ENCODE measurements around the gene RBM17. TPM values are rescaled to one million over a fixed set of nuclear protein-coding genes. Genes with fewer than 3 reads are reported as not detected.

The RBM17 gene
- total RNA-seq, 1 experiment from 2014 or later, result 128 TPM

DNA sequence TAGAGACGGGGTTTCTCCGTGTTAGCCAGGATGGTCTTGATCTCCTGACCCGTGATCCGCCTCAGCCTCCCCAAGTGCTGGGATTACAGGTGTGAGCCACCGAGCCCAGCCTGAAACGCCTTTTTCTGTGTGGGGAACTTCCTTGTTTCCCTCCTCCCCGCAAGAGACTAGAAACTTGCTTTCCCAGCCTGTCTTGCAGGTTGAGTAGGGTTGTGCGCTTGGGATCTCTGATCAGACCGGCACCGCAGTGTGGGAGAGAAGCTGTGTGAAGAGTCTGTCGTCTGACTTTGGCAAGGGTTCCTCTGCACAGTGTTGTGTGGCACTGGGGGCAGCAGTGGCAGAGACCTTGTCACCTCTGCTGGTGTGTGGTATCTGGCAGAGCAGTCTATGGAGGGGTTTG, 28.9 kb downstream of the RBM17 start:
- TF ChIP-seq, protein P1, sequence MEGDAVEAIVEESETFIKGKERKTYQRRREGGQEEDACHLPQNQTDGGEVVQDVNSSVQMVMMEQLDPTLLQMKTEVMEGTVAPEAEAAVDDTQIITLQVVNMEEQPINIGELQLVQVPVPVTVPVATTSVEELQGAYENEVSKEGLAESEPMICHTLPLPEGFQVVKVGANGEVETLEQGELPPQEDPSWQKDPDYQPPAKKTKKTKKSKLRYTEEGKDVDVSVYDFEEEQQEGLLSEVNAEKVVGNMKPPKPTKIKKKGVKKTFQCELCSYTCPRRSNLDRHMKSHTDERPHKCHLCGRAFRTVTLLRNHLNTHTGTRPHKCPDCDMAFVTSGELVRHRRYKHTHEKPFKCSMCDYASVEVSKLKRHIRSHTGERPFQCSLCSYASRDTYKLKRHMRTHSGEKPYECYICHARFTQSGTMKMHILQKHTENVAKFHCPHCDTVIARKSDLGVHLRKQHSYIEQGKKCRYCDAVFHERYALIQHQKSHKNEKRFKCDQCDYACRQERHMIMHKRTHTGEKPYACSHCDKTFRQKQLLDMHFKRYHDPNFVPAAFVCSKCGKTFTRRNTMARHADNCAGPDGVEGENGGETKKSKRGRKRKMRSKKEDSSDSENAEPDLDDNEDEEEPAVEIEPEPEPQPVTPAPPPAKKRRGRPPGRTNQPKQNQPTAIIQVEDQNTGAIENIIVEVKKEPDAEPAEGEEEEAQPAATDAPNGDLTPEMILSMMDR (IDR thresholded peaks at IDR 0.05; ENCODE audit: unreplicated experiment), result no peak
- no peak overlapping the region for H3K27ac Mint-ChIP-seq (ENCODE audit: low read depth, unreplicated experiment)
- BruUV-seq (replicated peaks), result no TSS peak
- no peaks in the 10 kb centered on the region for H3K9me3 Mint-ChIP-seq (ENCODE audit: unreplicated experiment)
- ChIA-PET CTCF (interaction anchor here (0.6 to 1.2 kb wide), 3 partner anchors 9 to 283 kb away, joined by 3 to 4 read pairs (median 3); no protein-coding TSS in a partner anchor), POLR2A (no interaction called here)
- H3K4me3 Mint-ChIP-seq (ENCODE audit: unreplicated experiment), result no peak overlapping the region
- no peak for DNase-seq (ENCODE audit: unreplicated experiment)
- no peaks in the 10 kb centered on the region for H3K27me3 Mint-ChIP-seq (ENCODE audit: insufficient read depth, unreplicated experiment)
- H3K36me3 Mint-ChIP-seq (ENCODE audit: insufficient read depth, unreplicated experiment), result peaks cover 39% of the 10 kb centered on the region
- intact Hi-C loops (cut with micrococcal nuclease), result no loop called here
- H3K4me1 Mint-ChIP-seq (ENCODE audit: insufficient read depth, unreplicated experiment), result peaks cover 16% of the 10 kb centered on the region

DNA sequence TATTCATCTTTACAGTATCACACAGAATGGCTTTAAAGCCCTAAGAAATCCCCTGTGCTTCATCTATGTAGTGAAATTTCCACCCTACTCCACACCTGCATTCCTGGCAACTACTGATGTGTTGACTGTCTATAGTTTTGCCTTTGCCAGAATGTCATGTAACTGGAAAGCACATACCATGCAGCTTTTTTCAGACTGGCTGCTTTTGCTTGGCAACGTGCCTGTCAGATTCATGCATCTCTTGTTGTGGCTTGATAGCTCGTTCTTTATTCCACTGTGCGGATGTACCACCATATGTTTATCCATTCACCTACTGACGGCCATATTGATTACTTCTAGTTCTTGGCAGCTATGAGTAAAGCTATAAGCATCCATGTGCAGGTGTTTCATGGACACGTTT, 30.6 kb downstream of the RBM17 start:
- Mint-ChIP-seq H3K27ac (ENCODE audit: low read depth, unreplicated experiment) (no peak overlapping the region), H3K36me3 (ENCODE audit: insufficient read depth, unreplicated experiment) (peaks cover 28% of the 10 kb centered on the region), H3K27me3 (ENCODE audit: insufficient read depth, unreplicated experiment) (no peaks in the 10 kb centered on the region), H3K9me3 (ENCODE audit: unreplicated experiment) (no peaks in the 10 kb centered on the region), H3K4me3 (ENCODE audit: unreplicated experiment) (no peak overlapping the region), H3K4me1 (ENCODE audit: insufficient read depth, unreplicated experiment) (peaks cover 13% of the 10 kb centered on the region)
- POLR2A ChIA-PET, result interaction anchor here (1.0 kb wide), 1 partner anchor 30 kb away, joined by 4 read pairs; no protein-coding TSS in a partner anchor
- TF ChIP-seq, protein P1 (IDR thresholded peaks at IDR 0.05; ENCODE audit: unreplicated experiment), result no peak
- CTCF ChIA-PET, result interaction anchor here (0.9 to 1.2 kb wide), 4 partner anchors 20 to 288 kb away, joined by 3 to 6 read pairs (median 3); no protein-coding TSS in a partner anchor
- intact Hi-C loops (cut with micrococcal nuclease), result no loop called here
- no TSS peak for BruUV-seq (replicated peaks)
- peak; percentile 35 for DNase-seq (ENCODE audit: unreplicated experiment)

DNA sequence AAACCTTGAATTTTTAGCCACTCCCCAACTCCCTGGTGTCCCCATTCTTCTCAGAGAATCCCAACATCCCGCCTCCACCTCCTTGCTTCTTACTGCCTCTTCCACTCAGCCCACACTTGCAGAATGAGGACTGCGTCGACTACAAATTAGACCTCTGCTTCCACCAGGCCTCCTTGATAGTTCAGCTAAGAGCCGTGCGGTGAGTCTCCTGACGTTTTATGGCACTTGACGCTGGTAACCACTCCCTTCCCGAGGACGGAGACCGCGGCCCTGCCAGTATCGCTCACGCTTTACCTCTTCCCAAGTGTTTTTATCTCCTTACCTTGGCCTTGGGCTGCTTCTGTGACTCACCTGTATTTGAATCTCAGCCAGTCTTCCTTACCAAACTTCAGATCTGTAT, 31.1 kb downstream of the RBM17 start:
- H3K36me3 Mint-ChIP-seq (ENCODE audit: insufficient read depth, unreplicated experiment), result peaks cover 23% of the 10 kb centered on the region
- H3K4me1 Mint-ChIP-seq (ENCODE audit: insufficient read depth, unreplicated experiment), result peaks cover 14% of the 10 kb centered on the region
- intact Hi-C loops (cut with micrococcal nuclease), result no loop called here
- no peak overlapping the region for H3K27ac Mint-ChIP-seq (ENCODE audit: low read depth, unreplicated experiment)
- no TSS peak for BruUV-seq (replicated peaks)
- no peaks in the 10 kb centered on the region for H3K27me3 Mint-ChIP-seq (ENCODE audit: insufficient read depth, unreplicated experiment)
- no peaks in the 10 kb centered on the region for H3K9me3 Mint-ChIP-seq (ENCODE audit: unreplicated experiment)
- no peak overlapping the region for H3K4me3 Mint-ChIP-seq (ENCODE audit: unreplicated experiment)
- DNase-seq (ENCODE audit: unreplicated experiment), result peak; percentile 73
- CTCF ChIA-PET, result interaction anchor here (0.6 to 1.4 kb wide), 6 partner anchors 19 to 436 kb away, joined by 3 to 9 read pairs (median 5); no protein-coding TSS in a partner anchor
- TF ChIP-seq, protein P1 (IDR thresholded peaks at IDR 0.05; ENCODE audit: unreplicated experiment), result no peak
- POLR2A ChIA-PET, result interaction anchor here (0.7 to 1.1 kb wide), 2 partner anchors 11 to 922 kb away, joined by 3 to 5 read pairs; no protein-coding TSS in a partner anchor

DNA sequence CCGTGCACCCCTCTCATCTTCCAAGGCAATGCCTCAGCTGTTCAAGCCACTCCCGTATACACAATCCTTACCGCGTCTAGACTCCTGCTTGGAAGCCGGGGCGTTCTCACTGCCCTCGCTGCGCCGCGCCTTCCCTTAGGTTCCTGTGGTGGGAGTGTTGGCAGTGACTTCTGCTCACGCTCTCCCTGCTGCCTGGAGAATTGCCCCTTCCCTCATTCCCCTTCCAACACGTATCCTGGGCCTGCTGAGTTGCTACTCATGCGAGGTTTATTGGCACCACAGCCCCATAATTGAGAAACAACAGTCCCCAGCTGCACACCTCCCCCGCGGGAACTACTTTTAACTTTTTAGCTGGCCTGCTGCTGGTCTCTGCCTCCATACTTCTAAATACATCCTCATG, 31.9 kb downstream of the RBM17 start:
- DNase-seq (ENCODE audit: unreplicated experiment), result no peak
- no TSS peak for BruUV-seq (replicated peaks)
- no peak overlapping the region for H3K4me3 Mint-ChIP-seq (ENCODE audit: unreplicated experiment)
- POLR2A ChIA-PET, result interaction anchor here (0.7 to 1.6 kb wide), 5 partner anchors 9 to 281 kb away, joined by 3 to 5 read pairs (median 4); no protein-coding TSS in a partner anchor
- TF ChIP-seq, protein P1 (IDR thresholded peaks at IDR 0.05; ENCODE audit: unreplicated experiment), result no peak
- H3K27me3 Mint-ChIP-seq (ENCODE audit: insufficient read depth, unreplicated experiment), result no peaks in the 10 kb centered on the region
- intact Hi-C loops (cut with micrococcal nuclease), result no loop called here
- peaks cover 16% of the 10 kb centered on the region for H3K36me3 Mint-ChIP-seq (ENCODE audit: insufficient read depth, unreplicated experiment)
- no peak overlapping the region for H3K27ac Mint-ChIP-seq (ENCODE audit: low read depth, unreplicated experiment)
- peaks cover 15% of the 10 kb centered on the region for H3K4me1 Mint-ChIP-seq (ENCODE audit: insufficient read depth, unreplicated experiment)
- H3K9me3 Mint-ChIP-seq (ENCODE audit: unreplicated experiment), result no peaks in the 10 kb centered on the region
- CTCF ChIA-PET, result interaction anchor here (0.6 to 1.4 kb wide), 4 partner anchors 19 to 436 kb away, joined by 3 to 9 read pairs (median 6); no protein-coding TSS in a partner anchor
